Cerebellar nuclear complex (tissue), 1 donor: ENCODE data around the gene DCTN3.

Source experiments
- DNase-seq, 2 experiments: peaks; one replicate each; lab custom pipeline; 2025; lab: John Stamatoyannopoulos, UW

The DCTN3 gene

GRCh38 chr9:34590381-34591247, 29.7 kb downstream of the DCTN3 start:
- DNase-seq = no peak

GRCh38 chr9:34589636-34590380, 30.5 kb downstream of the DCTN3 start, which contains the start of gene CNTFR:
CNTFR (minus strand) TSS chr9:34589724; CDS start chr9:34568981, 20,743 bp downstream.
- DNase-seq = peak in 1 of 2 experiments; percentile 27

- DNase-seq = no peak
Observed at GRCh38 chr9:34588671-34589635, 31.3 kb downstream of the DCTN3 start.

DNA sequence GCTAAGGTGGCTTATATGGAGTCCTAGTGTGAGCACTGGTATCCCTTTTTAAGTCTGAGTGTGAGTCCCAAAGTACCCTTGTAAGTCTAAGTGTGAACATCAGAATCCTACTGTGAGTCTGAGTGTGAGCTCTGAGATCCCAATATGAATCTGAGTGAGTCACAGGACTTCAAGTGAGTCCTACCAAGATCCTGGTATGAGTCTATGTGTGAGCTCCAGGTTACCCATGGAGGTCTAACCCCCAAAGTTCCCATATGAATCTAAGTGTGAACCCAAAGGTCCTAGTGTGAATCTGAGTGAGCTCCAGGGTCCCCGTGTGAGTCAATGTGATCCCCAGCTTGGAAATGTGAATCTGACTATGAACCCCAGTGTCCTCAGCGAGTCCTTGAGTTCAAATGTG, 33.0 kb downstream of the DCTN3 start:
- DNase-seq = no peak

GRCh38 chr9:34585946-34586669, 34.2 kb downstream of the DCTN3 start:
- no peak for DNase-seq

DNA sequence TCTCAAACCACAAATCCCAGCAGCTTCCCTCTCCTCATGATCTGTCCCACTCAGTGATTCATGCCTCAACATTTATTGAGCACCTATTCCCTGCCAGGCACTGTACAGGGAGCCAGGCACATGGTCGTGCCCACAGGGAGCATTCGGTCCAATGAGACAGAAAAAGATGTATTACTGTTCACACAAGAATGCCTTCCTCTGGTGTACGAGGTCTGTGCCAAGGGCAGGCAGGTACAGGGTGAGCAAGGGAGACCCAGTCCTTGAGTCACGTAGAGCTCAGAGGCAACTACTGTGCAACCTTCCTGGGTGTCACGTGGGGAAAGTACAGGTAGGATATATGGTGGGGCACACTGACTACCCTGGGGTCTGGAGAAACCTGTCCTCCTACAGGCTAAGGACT, 35.3 kb downstream of the DCTN3 start:
- no peak for DNase-seq

DNA sequence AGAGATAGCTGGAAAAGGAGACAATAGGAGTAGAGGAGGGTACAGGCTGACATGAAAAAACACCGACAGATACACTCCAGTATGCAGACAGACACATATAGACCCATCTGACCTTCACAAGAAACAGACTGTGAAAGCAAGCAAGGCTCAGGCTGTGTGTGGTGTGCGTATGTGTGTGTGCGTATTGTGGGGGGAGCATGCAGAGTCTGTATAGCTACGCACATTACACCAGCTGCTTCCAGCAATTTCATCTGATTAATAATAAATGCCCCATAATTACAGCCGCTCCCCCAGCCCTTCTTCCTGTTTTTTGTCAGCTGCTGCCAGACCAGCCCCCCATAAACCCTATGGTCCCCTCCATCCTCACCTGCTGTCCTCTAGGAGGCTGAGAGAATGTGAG, 37.5 kb downstream of the DCTN3 start:
- DNase-seq = no peak

GRCh38 chr9:34581318-34581717, 39.0 kb downstream of the DCTN3 start:
- DNase-seq = no peak

GRCh38 chr9:34580358-34580757, 39.9 kb downstream of the DCTN3 start:
- DNase-seq = no peak

DNA sequence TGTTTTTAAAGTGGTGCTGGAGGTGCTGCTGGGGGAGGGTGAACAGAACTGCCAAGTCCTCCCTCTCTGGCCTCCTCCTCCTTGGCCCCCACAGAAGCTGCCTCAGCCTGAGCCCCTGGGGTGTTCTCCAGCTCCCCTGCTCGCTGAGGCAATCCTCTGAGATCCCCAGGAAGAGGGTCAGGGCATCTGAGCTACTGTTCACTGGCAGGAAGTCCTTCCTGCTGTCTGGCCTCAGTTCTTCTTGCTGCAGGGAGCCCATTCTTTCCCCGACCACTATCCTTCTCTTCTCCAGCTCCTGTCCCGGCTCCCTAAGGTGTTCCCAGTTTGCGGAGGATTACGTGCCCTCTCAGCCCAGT, 40.5 kb downstream of the DCTN3 start:
- DNase-seq = no peak

- no peak for DNase-seq
Observed at GRCh38 chr9:34579104-34579807, 41.0 kb downstream of the DCTN3 start.

- DNase-seq = no peak
Observed at GRCh38 chr9:34578241-34579103, 41.8 kb downstream of the DCTN3 start.

- DNase-seq = no peak
Observed at GRCh38 chr9:34577400-34578240, 42.7 kb downstream of the DCTN3 start.

DNA sequence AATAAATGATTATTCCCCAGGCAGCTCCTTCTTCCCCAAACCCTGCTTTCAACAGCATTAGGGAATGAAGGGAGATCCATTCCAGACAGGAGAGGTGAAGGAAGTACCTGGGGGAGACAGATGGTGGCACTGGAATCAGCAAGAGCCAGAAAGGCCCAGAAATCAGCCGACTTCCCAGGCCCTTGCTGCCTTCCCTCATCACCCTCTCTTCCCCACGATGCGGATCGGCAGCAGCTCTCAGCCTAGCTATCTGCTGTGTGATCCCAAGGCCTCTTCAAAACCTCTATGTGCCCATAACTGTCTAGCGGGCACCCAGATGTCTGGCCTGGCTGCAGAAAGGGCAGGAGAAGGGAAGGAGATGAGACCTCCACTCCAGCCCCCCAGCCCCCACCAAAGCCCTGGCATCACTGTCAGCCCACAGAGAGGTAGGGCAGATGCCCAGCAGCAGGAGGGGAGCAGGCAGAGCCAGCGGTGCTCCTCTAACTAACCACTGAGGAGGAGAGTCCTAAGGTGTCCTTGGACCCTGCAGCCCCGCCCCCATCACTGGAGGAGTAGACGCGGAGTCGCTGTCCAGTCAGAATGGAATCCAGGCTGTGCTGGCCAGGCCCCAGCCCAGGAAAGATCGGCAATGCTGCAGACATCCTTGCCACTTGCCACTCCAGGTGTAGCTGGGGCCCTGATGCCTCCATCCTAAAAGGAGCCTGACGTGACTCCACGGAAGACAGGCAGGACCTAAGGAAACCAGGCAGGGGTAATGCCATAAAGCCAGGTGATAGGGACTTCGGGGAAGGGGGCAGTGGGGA, 43.5 kb downstream of the DCTN3 start:
- peak in 1 of 2 experiments; percentile 39 for DNase-seq

DNA sequence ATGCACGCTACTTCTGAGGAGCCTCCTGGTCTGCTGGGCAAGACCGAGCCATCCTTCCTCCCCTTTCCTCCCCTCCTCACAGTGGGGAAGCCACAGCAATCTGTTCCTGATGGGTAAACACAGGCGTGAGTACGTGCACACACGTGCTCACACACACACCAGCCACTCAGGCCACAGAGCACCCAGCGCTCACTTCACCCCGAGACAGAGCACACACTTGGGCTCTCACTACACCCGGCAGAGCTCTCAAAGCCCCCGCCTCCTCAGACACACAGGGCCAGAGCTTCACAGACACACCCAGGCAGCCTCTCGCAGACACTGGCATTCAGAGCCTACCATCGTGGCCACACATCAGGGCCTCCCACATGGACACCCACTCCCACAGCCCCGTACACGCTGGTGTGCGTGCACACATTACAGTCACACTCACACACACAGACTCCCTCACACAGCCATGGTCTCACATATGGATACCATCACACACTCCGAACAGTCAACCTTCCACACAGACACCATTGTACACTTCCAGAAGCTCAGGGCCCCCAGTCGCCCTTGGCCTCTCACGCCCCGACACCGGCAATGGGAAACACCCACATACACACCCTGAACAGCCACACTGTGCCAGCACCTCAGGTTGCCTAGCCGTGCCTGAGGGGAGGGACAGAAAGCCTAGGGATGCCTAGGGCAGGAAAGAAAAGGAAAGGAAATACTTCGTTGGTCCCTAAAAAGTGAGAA, 44.3 kb downstream of the DCTN3 start:
- DNase-seq = no peak

DNA sequence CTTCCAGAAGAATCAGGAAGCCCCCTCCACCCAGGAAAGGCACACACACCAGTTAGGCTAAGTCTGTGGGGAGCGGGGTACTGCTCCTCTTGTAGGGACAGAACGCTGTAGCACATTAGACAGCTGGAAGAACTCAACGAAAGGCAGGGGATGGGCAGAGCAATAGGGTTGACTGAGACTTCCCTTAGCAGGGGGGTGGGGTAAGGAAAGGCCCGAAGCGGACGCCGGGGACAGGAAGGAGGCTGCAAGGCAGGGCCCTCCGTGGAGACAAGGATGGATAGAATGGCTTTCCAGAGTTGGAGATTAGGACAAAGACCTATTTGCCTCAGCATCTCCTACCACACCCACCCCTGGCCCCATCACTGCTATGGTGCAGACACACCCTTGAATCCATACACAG, 45.1 kb downstream of the DCTN3 start:
- no peak for DNase-seq

DNA sequence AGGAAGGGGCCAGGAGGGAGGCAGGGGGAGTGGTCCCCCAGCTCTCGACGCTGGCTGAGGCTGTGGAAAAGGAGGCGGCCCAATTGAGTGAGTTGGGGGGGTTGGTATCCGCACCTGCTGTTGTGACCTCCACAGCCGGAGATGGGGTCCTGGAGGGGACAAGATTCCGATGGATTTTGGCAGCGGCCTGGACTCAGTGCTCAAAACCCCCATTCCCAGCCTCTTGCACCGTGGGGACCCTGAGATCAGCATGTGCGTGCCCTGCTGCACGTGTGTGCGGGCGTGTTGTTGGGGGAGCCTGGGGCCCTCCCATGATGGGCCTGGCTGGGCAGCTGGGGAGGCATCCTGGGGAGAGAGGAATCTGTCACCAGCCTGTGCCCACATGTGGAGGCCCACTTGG, 45.7 kb downstream of the DCTN3 start:
- DNase-seq = no peak
